GM23248 (cell line): ENCODE results near the gene ACAP2.

Experiments used
- EZH2 ChIP-seq: fragments of 200-600 bp; sonication (generic); IDR thresholded peaks from 2 replicates; pipeline ENCODE4 v1.6.1; 2018; ENCODE audit warnings: antibody characterized with exemption, mild to moderate bottlenecking; ENCODE audit not compliant: insufficient read depth, poor library complexity, severe bottlenecking
- EZH2phosphoT487 ChIP-seq: fragments of 200-600 bp; sonication (generic); IDR thresholded peaks from 2 replicates; pipeline ENCODE4 v1.6.1; 2018; ENCODE audit warnings: antibody characterized with exemption, moderate library complexity, mild to moderate bottlenecking, low read depth; ENCODE audit not compliant: insufficient read depth

- TF ChIP-seq EZH2 (no peak), EZH2phosphoT487 (no peak)
Measured at GRCh38 chr3:195356151-195357086, 86.4 kb downstream of the ACAP2 start.
